ENCODE measurements around the gene AFAP1. TPM values are rescaled to one million over a fixed set of nuclear protein-coding genes. Genes with fewer than 3 reads are reported as not detected.

The AFAP1 gene
- total and polyA plus RNA-seq, 2 donors (not counting 3 experiments of a cell fraction or from before 2014, with no cell fraction given), result 32.3 to 103 TPM

DNA sequence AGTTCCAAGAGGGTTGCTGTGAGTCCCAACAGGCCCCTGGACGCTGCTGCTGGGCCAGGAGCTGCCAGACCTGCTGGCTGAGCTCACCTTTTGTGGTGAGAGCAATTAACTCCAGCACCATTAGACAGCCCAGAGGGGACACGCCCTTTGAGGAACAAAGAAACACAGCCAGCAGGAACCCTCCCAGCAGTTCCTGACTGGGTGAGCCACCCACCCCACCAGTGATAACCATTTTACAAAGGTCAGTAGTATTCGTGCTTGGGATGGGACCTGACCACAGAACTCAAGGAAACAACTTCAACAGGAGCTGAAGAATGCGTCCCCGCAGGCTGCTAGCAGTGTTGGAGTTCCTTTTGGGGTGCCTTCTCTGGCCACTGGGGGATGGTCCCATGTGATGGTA lies 38.8 kb upstream of the AFAP1 start:
- Histone ChIP-seq H3K4me2 (ENCODE audit: insufficient read depth, low read length) (no peak overlapping the region), H4K20me1 (replicated peaks; ENCODE audit: control insufficient read depth, extremely low read depth, insufficient read depth, low read length) (no peaks in the 10 kb centered on the region), H3K27me3 (ENCODE audit: control insufficient read depth in 2 of 2, insufficient read depth in 2 of 2, low read length in 2 of 2) (no peaks in the 10 kb centered on the region), H3K9me3 (replicated peaks; ENCODE audit: control insufficient read depth, insufficient read depth, low read length) (no peaks in the 10 kb centered on the region), H3K4me3 (replicated peaks in 1 of 3; ENCODE audit: insufficient read depth in 1 of 3, low read depth in 1 of 3, low read length in 3 of 3) (no peak overlapping the region), H3K27ac (ENCODE audit: insufficient read depth, low read depth, low read length) (no peak overlapping the region), H3K4me1 (ENCODE audit: control insufficient read depth, extremely low read depth, insufficient read depth, low read length) (no peaks in the 10 kb centered on the region), H3K79me2 (ENCODE audit: control insufficient read depth, insufficient read depth, low read length) (no peaks in the 10 kb centered on the region), H3K9ac (replicated peaks; ENCODE audit: extremely low read depth, insufficient read depth, low read length) (no peak overlapping the region), H3K9me1 (replicated peaks; ENCODE audit: control insufficient read depth, extremely low read depth, insufficient read depth, low read length) (no peaks in the 10 kb centered on the region), H2AFZ (ENCODE audit: low read depth, low read length) (peak overlapping the region; percentile 33), H3K36me3 (ENCODE audit: control insufficient read depth in 2 of 2, extremely low read depth in 1 of 2, insufficient read depth in 2 of 2, low read length in 2 of 2) (no peaks in the 10 kb centered on the region)
- ChIA-PET CTCF (interaction anchor here (1.0 to 1.4 kb wide), 3 partner anchors 9 to 174 kb away, joined by 4 to 7 read pairs (median 5); no protein-coding TSS in a partner anchor), POLR2A (no interaction called here)
- intact Hi-C loops (cut with micrococcal nuclease), result no loop called here
- no peak for FAIRE-seq
- no peak for DNase-seq (ENCODE audit: low read depth, low spot score)
- no TSS peak for BruUV-seq (replicated peaks)
- TF ChIP-seq MYC (IDR thresholded peaks at IDR 0.05; ENCODE audit: low read depth, low read length), result no peak
- no peak for TF ChIP-seq CTCF (IDR thresholded peaks at IDR 0.05; ENCODE audit: extremely low read depth in 1 of 2, insufficient read depth in 1 of 2, low read depth in 1 of 2, low read length in 2 of 2)
- no peak for TF ChIP-seq POLR2A (IDR thresholded peaks at IDR 0.05; ENCODE audit: low read depth, low read length)
- TF ChIP-seq EZH2 (IDR thresholded peaks at IDR 0.05; ENCODE audit: borderline replicate concordance, low read depth, low read length, severe bottlenecking), result no peak
- no peak for TF ChIP-seq JUN (IDR thresholded peaks at IDR 0.05; ENCODE audit: borderline replicate concordance, insufficient read depth, insufficient read length, low read depth)
- TF ChIP-seq FOS (IDR thresholded peaks at IDR 0.05; ENCODE audit: borderline replicate concordance, insufficient read depth, low read length), result no peak
- no peak for TF ChIP-seq POLR2AphosphoS5 (IDR thresholded peaks at IDR 0.05; ENCODE audit: insufficient read depth, low read depth, low read length)
- TF ChIP-seq GATA2 (IDR thresholded peaks at IDR 0.05; ENCODE audit: insufficient read depth, insufficient read length, low read depth, low read length), result no peak
- TF ChIP-seq, protein P1, sequence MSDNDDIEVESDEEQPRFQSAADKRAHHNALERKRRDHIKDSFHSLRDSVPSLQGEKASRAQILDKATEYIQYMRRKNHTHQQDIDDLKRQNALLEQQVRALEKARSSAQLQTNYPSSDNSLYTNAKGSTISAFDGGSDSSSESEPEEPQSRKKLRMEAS (IDR thresholded peaks at IDR 0.05; ENCODE audit: insufficient read depth, insufficient read length), result no peak
- dilution Hi-C loops (cut with MboI; ENCODE audit: extremely low pct_ligation_motif_present, low sequenced_read_pairs), result no loop called here
